ENCODE results near the gene TCEA3.

Gene TCEA3

GRCh38 chr1:23424293-23425192, at the start of gene TCEA3:
Gene TCEA3 (minus strand): TSS chr1:23424748. CDS start chr1:23424633, 115 bp downstream.
- no peak for FAIRE-seq

- no peak for FAIRE-seq
These were observed 48.7 kb upstream of the TCEA3 start for GRCh38 chr1:23473037-23473800.

DNA sequence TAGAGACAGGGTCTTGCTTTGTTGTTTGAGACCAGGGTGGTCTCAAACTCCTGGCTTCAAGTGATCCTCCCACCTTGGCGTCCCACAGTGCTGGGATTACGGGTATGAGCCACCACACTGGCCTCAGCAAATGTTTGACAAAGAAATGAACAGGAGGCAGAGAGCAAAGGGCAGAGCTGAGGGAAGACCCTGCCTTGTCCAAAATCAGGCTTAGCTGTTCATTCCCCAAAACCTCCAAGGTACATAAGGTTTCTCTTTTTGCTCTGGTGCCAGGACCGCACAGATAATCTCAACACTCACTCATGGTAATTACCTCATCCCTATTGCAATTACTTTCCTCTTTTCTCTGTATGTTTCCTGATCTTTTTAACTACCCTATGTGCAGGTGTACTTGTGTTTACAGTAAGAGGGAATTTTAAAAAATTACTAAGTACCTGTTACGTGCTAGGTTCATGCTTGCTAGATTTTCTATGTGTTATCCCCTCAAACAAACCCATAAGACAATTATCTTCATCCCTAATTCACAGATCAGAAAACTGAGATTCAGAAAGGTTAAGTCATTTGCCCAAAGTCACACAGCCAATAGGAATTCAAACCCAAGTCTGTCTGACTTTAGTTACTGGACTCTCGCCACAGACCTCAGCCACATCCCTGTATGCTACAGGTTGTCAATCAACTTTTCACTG, 47.9 kb upstream of the TCEA3 start:
- FAIRE-seq, result no peak

DNA sequence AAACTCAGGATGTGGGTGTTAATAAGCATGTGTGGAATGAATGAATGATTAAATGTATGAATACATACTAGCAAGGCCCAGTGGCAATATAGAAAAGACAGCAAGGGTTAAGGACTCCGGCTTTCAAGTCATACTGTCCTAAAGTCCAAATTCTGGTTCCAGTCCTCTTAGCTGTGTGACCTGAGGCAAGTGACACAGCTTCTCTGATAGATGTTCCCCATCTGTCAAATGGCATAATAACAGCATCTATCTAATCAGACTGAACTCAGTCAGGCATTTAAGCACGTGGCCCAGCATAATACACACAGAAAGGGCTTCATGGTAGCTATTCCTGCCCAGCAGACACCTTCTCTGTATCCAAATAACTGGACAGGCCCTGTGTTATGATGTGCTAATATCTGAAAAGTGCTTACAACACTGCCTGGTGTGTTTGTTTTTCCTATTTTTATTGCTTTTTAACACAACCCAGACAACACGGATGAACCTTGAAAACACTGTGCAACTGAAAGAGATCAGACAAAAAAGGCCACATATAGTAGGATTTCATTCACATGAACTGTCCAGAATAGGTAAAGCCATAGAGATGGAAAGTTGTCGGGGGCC, 47.0 kb upstream of the TCEA3 start:
- no peak for FAIRE-seq

DNA sequence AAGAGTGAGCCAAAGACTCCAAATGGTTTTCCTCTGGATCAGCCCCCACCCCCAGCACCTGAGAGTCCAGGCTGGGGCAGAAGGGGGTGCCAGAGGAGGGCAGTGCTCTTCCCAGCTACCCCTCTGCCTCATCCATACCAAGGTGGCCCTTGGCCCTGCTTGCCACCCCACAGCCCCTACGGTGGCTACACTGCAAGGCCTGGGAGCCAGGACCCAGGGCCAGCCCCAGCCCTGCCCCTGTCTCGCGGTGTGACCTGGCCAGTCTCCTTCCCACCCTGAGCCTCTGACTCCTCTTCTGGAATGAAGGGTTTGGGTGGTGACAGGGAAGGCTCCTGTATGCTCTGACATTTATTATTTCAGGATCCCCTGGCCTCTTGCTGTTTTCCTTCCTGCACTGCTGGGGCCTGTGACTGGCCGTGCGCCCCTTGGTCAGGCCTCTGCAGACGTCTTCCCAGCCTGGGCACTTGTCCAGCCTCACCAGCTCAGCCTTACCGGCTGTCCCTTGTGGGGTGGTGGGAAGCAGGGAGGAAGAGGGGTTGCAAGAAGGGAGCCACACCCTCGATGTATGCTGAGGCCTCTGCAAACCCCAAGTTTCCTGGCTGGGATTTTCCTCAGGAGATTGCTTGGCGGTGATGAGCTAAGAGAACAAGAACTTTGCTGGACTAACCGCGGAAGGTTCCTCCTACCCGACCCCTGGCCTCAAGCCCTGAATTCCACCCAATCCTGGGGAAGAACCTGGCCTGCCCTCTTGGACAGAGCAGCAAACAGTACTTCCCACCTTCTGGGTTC, 45.9 kb upstream of the TCEA3 start:
- no peak for FAIRE-seq

DNA sequence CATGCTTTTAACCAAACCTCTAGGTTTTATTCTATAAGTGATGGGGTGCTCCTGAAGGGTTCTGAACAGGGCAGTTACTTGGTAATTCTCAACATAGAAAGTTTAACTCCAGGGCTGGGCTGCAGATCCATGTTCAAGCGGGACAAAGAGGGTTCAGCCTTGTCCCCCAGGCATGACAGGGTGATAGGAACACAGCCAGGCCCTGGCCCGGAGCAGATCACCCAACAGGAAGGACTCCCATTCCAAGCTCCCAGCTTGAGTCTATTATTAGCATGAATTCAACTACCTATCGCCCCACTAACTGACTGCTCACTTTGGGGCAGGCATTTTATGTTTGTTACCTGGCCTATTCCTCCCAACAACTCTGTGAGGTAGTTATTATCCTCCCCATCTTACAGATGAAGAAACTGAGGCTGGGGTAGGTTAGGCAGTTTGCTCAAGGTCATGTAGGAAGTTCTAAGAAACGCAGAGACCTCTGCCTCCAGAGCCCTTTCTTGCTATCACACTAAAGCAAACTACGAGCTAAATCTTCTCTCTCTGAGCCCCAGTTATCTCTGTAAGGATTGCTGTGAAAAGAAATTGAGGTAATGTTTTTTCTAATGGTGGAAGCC, 44.9 kb upstream of the TCEA3 start:
- FAIRE-seq, result no peak

DNA sequence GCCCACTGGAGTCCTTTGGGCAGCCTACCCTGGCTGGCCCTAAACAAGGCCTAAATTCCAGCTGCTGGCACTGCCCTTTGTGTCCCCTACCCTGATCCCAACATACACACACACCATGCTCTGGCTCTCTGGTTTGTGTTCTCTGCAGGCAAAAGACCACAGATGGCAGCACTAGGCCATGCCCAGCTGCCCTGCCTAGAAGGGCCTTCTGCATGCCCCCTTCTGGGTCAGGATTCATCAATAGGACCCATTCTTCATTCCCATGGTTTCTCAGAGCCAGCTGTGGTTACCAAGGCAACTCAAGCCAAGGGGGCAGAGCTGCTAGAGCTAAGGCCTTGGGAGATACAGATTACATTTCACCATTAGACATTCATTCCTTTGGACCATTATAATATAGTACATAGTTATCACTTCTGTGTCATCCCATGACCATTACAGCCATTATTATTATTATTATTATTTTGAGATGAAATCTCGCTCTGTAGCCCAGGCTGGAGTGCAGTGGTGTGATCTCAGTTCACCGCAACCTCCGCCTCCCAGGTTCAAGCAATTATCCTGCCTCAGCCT, 42.0 kb upstream of the TCEA3 start:
- no peak for FAIRE-seq

GRCh38 chr1:23463286-23463685, 38.7 kb upstream of the TCEA3 start:
- FAIRE-seq, result no peak

DNA sequence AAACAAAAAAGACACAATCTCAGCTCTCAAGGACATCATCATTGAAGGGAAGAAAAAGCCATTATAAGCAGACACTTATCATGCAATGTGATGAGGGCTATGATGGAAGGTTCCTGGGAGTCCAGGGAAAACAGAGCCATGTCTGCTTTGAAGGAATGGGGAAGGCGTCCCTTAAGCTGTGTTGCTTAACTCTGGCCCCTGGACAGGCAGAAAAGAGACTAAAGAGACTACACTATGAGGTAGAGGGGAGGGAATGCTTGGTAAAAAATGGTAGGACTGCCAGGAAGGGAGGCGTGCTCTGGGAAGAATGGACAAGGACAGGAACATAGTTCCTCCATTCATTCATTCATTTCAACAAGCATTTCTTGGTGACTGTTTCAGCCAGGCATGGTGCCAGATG, 38.2 kb upstream of the TCEA3 start:
- FAIRE-seq, result no peak

DNA sequence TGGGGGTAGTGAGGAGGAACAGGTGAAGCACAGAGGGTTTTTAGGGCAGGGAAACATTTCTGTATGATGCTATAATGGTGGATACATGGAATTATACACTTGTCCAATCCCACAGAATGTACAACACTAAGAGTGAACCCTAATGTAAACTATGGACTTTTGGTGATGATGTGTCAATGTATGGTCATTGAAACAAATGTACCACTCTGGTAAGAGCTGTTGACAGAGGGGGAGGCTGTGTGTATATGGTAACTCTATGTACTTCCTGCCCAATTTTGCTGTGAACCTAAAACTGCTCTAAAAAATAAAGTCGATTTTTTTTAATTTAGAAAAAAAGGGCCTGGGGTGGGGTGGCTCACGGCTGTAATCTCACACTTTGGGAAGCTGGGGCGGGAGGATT, 36.5 kb upstream of the TCEA3 start:
- no peak for FAIRE-seq

- FAIRE-seq, result no peak
These were observed 36.0 kb upstream of the TCEA3 start for GRCh38 chr1:23460519-23460918.

GRCh38 chr1:23459338-23459757, 34.8 kb upstream of the TCEA3 start:
- no peak for FAIRE-seq

- no peak for FAIRE-seq
These were observed 31.7 kb upstream of the TCEA3 start for GRCh38 chr1:23456226-23456625.

DNA sequence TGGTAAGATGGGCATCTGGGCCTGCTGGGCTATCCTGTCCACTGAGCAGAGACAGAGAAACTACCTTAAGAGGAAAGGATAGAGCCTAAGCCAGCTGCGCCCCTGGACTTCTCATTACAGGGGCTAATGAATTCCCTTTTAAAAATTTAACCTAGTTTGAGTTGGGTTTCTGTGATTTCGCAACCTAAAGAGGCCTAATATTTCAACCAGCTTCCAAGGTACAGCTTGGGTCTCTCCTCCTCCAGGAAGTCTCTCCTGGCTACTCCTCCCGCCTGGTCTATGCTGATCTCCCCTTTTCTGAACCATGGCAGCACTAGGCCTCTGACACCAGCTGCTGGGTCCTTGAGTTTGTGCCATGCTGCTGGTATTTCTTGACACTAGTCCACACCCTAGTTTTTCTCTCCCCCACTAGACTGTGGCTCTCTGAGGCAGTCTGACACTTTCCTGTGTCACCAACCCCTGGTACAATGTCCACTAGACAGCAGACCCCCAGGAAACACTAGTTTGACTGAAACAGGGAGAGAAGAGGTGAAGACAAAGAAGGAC, 29.0 kb upstream of the TCEA3 start:
- no peak for FAIRE-seq

DNA sequence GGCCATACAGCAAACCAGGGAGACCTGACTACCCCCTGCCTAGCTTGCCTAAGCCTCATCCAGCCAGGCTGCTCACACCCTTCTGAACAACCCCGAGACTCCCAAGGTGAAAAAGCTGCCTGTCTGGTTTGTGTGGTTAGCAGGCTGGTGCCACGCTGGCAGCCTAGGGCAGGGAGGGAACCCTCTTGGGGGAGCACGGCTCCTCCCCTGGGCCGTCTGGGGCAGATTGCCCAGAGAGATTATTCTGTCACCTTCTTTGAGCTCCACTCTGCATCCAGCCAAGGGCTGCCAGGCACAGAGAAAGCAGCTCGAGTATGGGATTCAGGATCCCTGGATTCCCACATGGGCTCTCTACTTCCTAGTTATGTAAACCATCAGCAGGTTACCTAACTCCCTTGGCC, 27.5 kb upstream of the TCEA3 start:
- FAIRE-seq, result no peak

DNA sequence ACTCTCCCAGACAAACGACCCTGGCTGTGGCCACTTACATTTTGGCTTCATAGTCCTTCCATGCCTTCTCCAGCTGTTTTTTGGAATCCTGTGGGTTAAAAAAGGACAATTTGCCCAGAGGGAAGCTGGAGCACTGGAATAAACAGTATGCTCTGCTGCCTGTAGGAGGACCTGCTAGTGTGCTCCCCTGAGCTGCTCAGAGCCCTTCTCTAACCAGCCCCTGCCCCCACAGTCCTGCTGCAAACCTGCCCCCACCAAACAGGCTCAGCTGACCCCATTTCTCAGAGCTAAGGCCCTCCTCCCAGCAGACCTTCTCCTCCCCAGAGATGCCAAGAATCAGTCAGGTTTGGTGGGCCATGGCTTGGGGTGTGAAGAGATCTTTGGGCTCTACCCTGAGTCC, 26.9 kb upstream of the TCEA3 start:
- FAIRE-seq, result no peak

GRCh38 chr1:23450894-23451293, 26.3 kb upstream of the TCEA3 start:
- FAIRE-seq, result no peak

GRCh38 chr1:23449958-23450357, 25.4 kb upstream of the TCEA3 start:
- FAIRE-seq, result no peak

- FAIRE-seq, result no peak
These were observed 24.8 kb upstream of the TCEA3 start for GRCh38 chr1:23449306-23449705.

GRCh38 chr1:23448846-23449245, 24.3 kb upstream of the TCEA3 start:
- FAIRE-seq, result no peak

DNA sequence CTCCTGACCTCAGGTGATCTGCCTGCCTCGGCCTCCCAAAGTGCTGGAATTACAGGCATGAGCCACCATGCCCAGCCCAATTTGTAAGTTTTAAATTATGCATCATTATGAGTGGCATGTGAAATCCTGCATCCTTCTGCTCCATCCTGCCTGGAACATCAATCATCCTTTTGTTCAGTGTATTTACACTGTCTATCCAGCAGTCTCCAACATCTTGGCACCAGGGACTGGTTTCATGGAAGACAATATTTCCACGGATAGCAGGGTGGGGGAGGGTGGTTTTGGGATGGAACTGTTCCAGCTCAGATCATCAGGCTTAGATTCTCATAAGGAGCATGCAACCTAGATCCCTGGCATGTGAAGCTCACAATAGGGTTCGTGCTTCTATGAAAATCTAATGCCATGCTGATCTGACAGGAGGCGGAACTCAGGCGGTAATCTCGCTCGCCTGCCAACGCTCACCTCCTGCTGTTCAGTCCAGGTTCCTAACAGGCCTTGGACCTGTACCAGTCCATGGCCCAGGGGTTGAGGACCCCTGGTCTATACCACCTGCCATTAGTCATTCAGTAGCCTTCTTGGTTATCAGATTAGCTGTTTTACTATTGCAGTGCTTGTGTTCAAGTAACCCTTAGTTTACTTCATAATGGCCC, 22.2 kb upstream of the TCEA3 start:
- FAIRE-seq, result no peak

Data from islet of Langerhans (tissue), 1 donor.